Liver (tissue), 9 donors: ENCODE measurements around the gene AOPEP. TPM values are rescaled to one million over a fixed set of nuclear protein-coding genes. Genes with fewer than 3 reads are reported as not detected.

Source experiments
- DNase-seq: peaks from one replicate; pipeline ENCODE4 v3.0.0-alpha.2; 2017; ENCODE audit warnings: low spot score
- H3K27ac ChIP-seq, 2 donors: one replicate each; pipeline ENCODE4 v1.7.0; 2013; ENCODE audit warnings: inconsistent platforms in 2 of 2, low read length in 2 of 2, control low read depth in 1 of 2, low read depth in 1 of 2, mild to moderate bottlenecking in 1 of 2
- H3K27me3 ChIP-seq, 4 donors: one replicate each; pipeline versions ENCODE4 v1.6.1 to v1.7.0; 2013; ENCODE audit warnings: low read length in 3 of 4, inconsistent platforms in 1 of 4, mild to moderate bottlenecking in 1 of 4, moderate library complexity in 1 of 4; ENCODE audit not compliant: control insufficient read depth in 4 of 4, insufficient read depth in 4 of 4
- H3K36me3 ChIP-seq, 4 donors: one replicate each; pipeline versions ENCODE4 v1.6.1 to v1.7.0; 2013; ENCODE audit warnings: low read length in 3 of 4, mild to moderate bottlenecking in 3 of 4, low read depth in 1 of 4, moderate library complexity in 1 of 4; ENCODE audit not compliant: control insufficient read depth in 4 of 4, insufficient read depth in 3 of 4
- H3K4me1 ChIP-seq, 4 donors: one replicate each; pipeline versions ENCODE4 v1.6.1 to v1.7.0; 2013; ENCODE audit warnings: low read length in 3 of 4, mild to moderate bottlenecking in 3 of 4, moderate library complexity in 1 of 4; ENCODE audit not compliant: control insufficient read depth in 4 of 4, insufficient read depth in 4 of 4
- H3K4me3 ChIP-seq, 3 donors: one replicate each; pipeline versions ENCODE4 v1.6.1 to v1.7.0; 2013; ENCODE audit warnings: low read length in 3 of 3, control low read depth in 1 of 3, low read depth in 1 of 3, mild to moderate bottlenecking in 1 of 3
- H3K9ac ChIP-seq, 2 donors: one replicate each; pipeline ENCODE4 v1.7.0; 2013; ENCODE audit warnings: low read length in 2 of 2, mild to moderate bottlenecking in 2 of 2, moderate library complexity in 2 of 2, control low read depth in 1 of 2, low read depth in 1 of 2
- H3K9me3 ChIP-seq, 4 donors: one replicate each; pipeline versions ENCODE4 v1.6.1 to v1.7.0; 2013; ENCODE audit warnings: low read length in 3 of 4; ENCODE audit not compliant: control insufficient read depth in 4 of 4
- ATF3 ChIP-seq: IDR thresholded peaks from 2 replicates; pipeline ENCODE4 v1.6.1; 2016; ENCODE audit warnings: antibody characterized with exemption
- CTCF ChIP-seq: fragments of 150-350 bp; IDR thresholded peaks from 2 replicates; pipeline ENCODE4 v1.5.1; 2017; ENCODE audit warnings: improper control_type of control experiment, low read depth, low read length; ENCODE audit not compliant: missing input control
- FOXA1 ChIP-seq: IDR thresholded peaks from 2 replicates; pipeline ENCODE4 v1.6.1; 2016; ENCODE audit warnings: antibody characterized with exemption
- FOXA2 ChIP-seq: IDR thresholded peaks from 2 replicates; pipeline ENCODE4 v1.6.1; 2016; ENCODE audit warnings: antibody characterized with exemption
- GABPA ChIP-seq, 2 donors: IDR thresholded peaks in 1 of 2; conservative IDR thresholded peaks in 1 of 2; 2 replicates each; pipeline ENCODE4 v1.6.1; 2016; ENCODE audit warnings: antibody characterized with exemption in 2 of 2, mild to moderate bottlenecking in 1 of 2, moderate library complexity in 1 of 2
- HNF4A ChIP-seq, 2 donors: conservative IDR thresholded peaks; 2 replicates each; pipeline ENCODE4 v1.6.1; 2016; ENCODE audit warnings: antibody characterized with exemption in 2 of 2, mild to moderate bottlenecking in 2 of 2
- HNF4G ChIP-seq: IDR thresholded peaks from 2 replicates; pipeline ENCODE4 v1.6.1; 2016; ENCODE audit warnings: antibody characterized with exemption
- MAX ChIP-seq: IDR thresholded peaks from 2 replicates; pipeline ENCODE4 v1.6.1; 2016; ENCODE audit warnings: antibody characterized with exemption
- NR2F2 ChIP-seq: IDR thresholded peaks from 2 replicates; pipeline ENCODE4 v1.6.1; 2016; ENCODE audit warnings: antibody characterized with exemption
- RAD21 ChIP-seq, 2 donors: IDR thresholded peaks; 2 replicates each; pipeline ENCODE4 v1.6.1; 2016; ENCODE audit warnings: antibody characterized with exemption in 2 of 2, mild to moderate bottlenecking in 2 of 2
- RXRA ChIP-seq, 2 donors: IDR thresholded peaks; 2 replicates each; pipeline ENCODE4 v1.6.1; 2017 to 2018; ENCODE audit warnings: antibody characterized with exemption in 2 of 2, mild to moderate bottlenecking in 1 of 2
- TAF1 ChIP-seq: conservative IDR thresholded peaks from 2 replicates; pipeline ENCODE4 v1.6.1; 2016; ENCODE audit warnings: antibody characterized with exemption, mild to moderate bottlenecking
- YY1 ChIP-seq: IDR thresholded peaks from 2 replicates; pipeline ENCODE4 v1.6.1; 2016; ENCODE audit warnings: antibody characterized with exemption, mild to moderate bottlenecking
- ZBTB33 ChIP-seq: IDR thresholded peaks from 2 replicates; pipeline ENCODE4 v1.6.1; 2016; ENCODE audit warnings: antibody characterized with exemption
- WGBS: extraction: QIAGEN DNeasy Blood & Tissue Kit; methylation state at CpG from one replicate; pipeline ENCODE4 v1.1.7; 2013; 5-methylcytosine and 5-hydroxymethylcytosine counted together
- polyA plus RNA-seq, 2 donors: library from polyadenylated mRNA; stranded (reverse) in 1 of 2; unstranded in 1 of 2; fragments of 200-250 nt in 1 of 2; fragments of >200 nt in 1 of 2; fragmentation: Nextera tagmentation in 1 of 2; extraction: Ambion mirVana in 1 of 2; gene quantifications; one replicate each; pipeline versions ENCODE4 v1.2.1 to v1.2.3, GENCODE V29; 2013 to 2015
- total RNA-seq, 2 donors: library from RNA; depleted of rRNA; stranded (reverse); fragments of >200 nt; gene quantifications; one replicate each; pipeline ENCODE4 v1.2.3, GENCODE V29; 2014
- donor health status: healthy.
- donor health status: healthy.
- donor health status: healthy.
- donor health status: healthy.
- donor health status: healthy.

Gene AOPEP
- total and polyA plus RNA-seq, 4 donors: 22.2 to 77.1 (median 34.8) TPM

- TF ChIP-seq GABPA (IDR thresholded peaks at IDR 0.05 in 1 of 2, conservative IDR thresholded peaks at IDR 0.05 in 1 of 2) (no peak), TAF1 (no peak), RAD21 (IDR thresholded peaks at IDR 0.05) (peak; percentile 86 to 87), NR2F2 (no peak), HNF4G (no peak), FOXA2 (no peak), MAX (no peak), CTCF (peak; percentile 80), ATF3 (no peak), RXRA (IDR thresholded peaks at IDR 0.05) (peak in 1 of 2 donors; percentile 27), HNF4A (conservative IDR thresholded peaks at IDR 0.05) (peak; percentile 26 to 35), YY1 (no peak), FOXA1 (no peak)
- peak; percentile 57 for DNase-seq
- Histone ChIP-seq H3K36me3 (peaks cover 0 to 3% (median under 1%) of the 10 kb centered on the region in 4 donors), H3K4me3 (no peak overlapping the region), H3K9me3 (no peaks in the 10 kb centered on the region), H3K27ac (peak overlapping the region; percentile 37 to 51), H3K9ac (peak overlapping the region in 1 of 2 donors; percentile 75), H3K27me3 (no peaks in the 10 kb centered on the region), H3K4me1 (peaks cover 0 to 72% (median 55%) of the 10 kb centered on the region in 4 donors)
- whole genome bisulfite sequencing: 32% methylated on average over 7 of the region's 7 CpGs
Measured at GRCh38 chr9:95131023-95131943, 404.8 kb downstream of the AOPEP start.

GRCh38 chr9:95132366-95133324 lies 406.1 kb downstream of the AOPEP start:
- Histone ChIP-seq H3K27ac (peak overlapping the region in 1 of 2 donors; percentile 19), H3K4me1 (peaks cover 0 to 76% (median 57%) of the 10 kb centered on the region in 4 donors), H3K36me3 (no peaks in the 10 kb centered on the region), H3K4me3 (no peak overlapping the region), H3K9ac (no peak overlapping the region), H3K27me3 (no peaks in the 10 kb centered on the region), H3K9me3 (no peaks in the 10 kb centered on the region)
- 76% methylated on average over 17 of the region's 17 CpGs for WGBS
- TF ChIP-seq ZBTB33 (no peak), HNF4A (conservative IDR thresholded peaks at IDR 0.05) (peak; percentile 56 to 63), RXRA (IDR thresholded peaks at IDR 0.05) (peak in 1 of 2 donors; percentile 8), RAD21 (IDR thresholded peaks at IDR 0.05) (no peak)
- DNase-seq: no peak
